ENCODE data around the gene PRG3. TPM values are rescaled to one million over a fixed set of nuclear protein-coding genes. Genes with fewer than 3 reads are reported as not detected.

PRG3 gene
- total and polyA plus RNA-seq, 2 of the 13 experiments (the other 11 are each of a cell fraction or from before 2014, with no cell fraction given), result not detected

DNA sequence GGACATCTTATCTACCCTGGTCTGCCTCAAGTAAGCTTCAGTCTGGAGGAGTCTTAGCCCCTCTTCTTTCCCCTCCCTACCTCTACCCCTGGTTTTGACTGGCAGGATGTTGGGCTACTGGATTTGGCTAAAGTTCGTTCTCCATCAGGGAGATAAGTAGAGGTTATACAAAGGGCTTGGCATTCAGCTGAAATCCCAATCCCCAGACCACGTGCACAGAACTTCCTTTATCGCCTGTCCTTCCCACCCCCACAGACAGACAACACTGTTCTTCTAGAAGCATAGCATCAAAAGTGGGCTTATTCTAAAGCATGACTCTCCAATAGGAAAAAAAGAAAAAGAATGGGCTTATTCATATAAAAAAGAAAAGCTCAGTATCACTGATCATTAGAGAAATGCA lies 7.8 kb downstream of the PRG3 start:
- POLR2A ChIA-PET, result no interaction called here
- ATAC-seq (no peak), FAIRE-seq (no peak), DNase-seq (ENCODE audit: low spot score) (no peak)
- H4K20me1 ChIP-seq (ENCODE audit: insufficient read depth, low read length), result no peaks in the 10 kb centered on the region
- H3K4me2 ChIP-seq (ENCODE audit: low read depth, low read length), result no peak overlapping the region
- no peak overlapping the region for H2AFZ ChIP-seq (ENCODE audit: low read length)
- H3K79me2 ChIP-seq (ENCODE audit: insufficient read depth, low read length), result no peaks in the 10 kb centered on the region
- H3K9ac ChIP-seq (ENCODE audit: insufficient read depth, low read depth, low read length), result no peak overlapping the region
- in situ Hi-C loops (cut with HindIII; ENCODE audit: extremely low pct_ligation_motif_present, low pct_unique_long_range_greater_than_20kb) (no loop called here), intact Hi-C loops (cut with micrococcal nuclease; ENCODE audit: unreplicated experiment) (no loop called here)
- no TSS peak for BruUV-seq (replicated peaks)
- CTCF ChIA-PET (ENCODE audit: low intra/inter-chr PET ratio, low total read pairs), result no interaction called here
- H3K36me3 ChIP-seq (replicated peaks in 1 of 2; ENCODE audit: control insufficient read depth in 1 of 2, insufficient read depth in 2 of 2, low read length in 2 of 2), result no peaks in the 10 kb centered on the region
- H3K4me1 ChIP-seq (ENCODE audit: insufficient read depth, low read length), result peaks cover 10% of the 10 kb centered on the region
- no peak for TF ChIP-seq ZNF441 (CRISPR knock-in tag; IDR thresholded peaks at IDR 0.05; ENCODE audit: borderline replicate concordance)
- TF ChIP-seq SMARCC2 (IDR thresholded peaks at IDR 0.05), result no peak
- no peak for TF ChIP-seq KLF13 (CRISPR knock-in tag; IDR thresholded peaks at IDR 0.05)
- TF ChIP-seq KLF15 (CRISPR knock-in tag; IDR thresholded peaks at IDR 0.05; ENCODE audit: borderline replicate concordance), result no peak
- TF ChIP-seq ZNF552 (CRISPR knock-in tag; IDR thresholded peaks at IDR 0.05; ENCODE audit: borderline replicate concordance), result no peak
- no peak for TF ChIP-seq KLF12 (CRISPR knock-in tag; IDR thresholded peaks at IDR 0.05; ENCODE audit: borderline replicate concordance)
- no peak for TF ChIP-seq HMG20B (CRISPR knock-in tag; conservative IDR thresholded peaks at IDR 0.05)
- no peak for TF ChIP-seq ZNF878 (CRISPR knock-in tag; IDR thresholded peaks at IDR 0.05)
- TF ChIP-seq, protein P1, sequence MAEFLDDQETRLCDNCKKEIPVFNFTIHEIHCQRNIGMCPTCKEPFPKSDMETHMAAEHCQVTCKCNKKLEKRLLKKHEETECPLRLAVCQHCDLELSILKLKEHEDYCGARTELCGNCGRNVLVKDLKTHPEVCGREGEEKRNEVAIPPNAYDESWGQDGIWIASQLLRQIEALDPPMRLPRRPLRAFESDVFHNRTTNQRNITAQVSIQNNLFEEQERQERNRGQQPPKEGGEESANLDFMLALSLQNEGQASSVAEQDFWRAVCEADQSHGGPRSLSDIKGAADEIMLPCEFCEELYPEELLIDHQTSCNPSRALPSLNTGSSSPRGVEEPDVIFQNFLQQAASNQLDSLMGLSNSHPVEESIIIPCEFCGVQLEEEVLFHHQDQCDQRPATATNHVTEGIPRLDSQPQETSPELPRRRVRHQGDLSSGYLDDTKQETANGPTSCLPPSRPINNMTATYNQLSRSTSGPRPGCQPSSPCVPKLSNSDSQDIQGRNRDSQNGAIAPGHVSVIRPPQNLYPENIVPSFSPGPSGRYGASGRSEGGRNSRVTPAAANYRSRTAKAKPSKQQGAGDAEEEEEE (CRISPR knock-in tag; IDR thresholded peaks at IDR 0.05; ENCODE audit: borderline replicate concordance), result no peak
- TF ChIP-seq NFYC (CRISPR knock-in tag; IDR thresholded peaks at IDR 0.05), result no peak
- TF ChIP-seq SP2 (CRISPR knock-in tag; IDR thresholded peaks at IDR 0.05), result no peak
- TF ChIP-seq MATR3 (CRISPR knock-in tag; IDR thresholded peaks at IDR 0.05), result no peak
- TF ChIP-seq NPAS2 (CRISPR knock-in tag; IDR thresholded peaks at IDR 0.05; ENCODE audit: borderline replicate concordance), result no peak
- no peak for TF ChIP-seq MAFG (CRISPR knock-in tag; IDR thresholded peaks at IDR 0.05)
- TF ChIP-seq HNRNPL (IDR thresholded peaks at IDR 0.05; ENCODE audit: low read depth, low read length), result no peak
- TF ChIP-seq, protein P2, sequence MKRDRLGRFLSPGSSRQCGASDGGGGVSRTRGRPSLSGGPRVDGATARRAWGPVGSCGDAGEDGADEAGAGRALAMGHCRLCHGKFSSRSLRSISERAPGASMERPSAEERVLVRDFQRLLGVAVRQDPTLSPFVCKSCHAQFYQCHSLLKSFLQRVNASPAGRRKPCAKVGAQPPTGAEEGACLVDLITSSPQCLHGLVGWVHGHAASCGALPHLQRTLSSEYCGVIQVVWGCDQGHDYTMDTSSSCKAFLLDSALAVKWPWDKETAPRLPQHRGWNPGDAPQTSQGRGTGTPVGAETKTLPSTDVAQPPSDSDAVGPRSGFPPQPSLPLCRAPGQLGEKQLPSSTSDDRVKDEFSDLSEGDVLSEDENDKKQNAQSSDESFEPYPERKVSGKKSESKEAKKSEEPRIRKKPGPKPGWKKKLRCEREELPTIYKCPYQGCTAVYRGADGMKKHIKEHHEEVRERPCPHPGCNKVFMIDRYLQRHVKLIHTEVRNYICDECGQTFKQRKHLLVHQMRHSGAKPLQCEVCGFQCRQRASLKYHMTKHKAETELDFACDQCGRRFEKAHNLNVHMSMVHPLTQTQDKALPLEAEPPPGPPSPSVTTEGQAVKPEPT (CRISPR knock-in tag; IDR thresholded peaks at IDR 0.05; ENCODE audit: low read depth), result no peak
- TF ChIP-seq PHF5A (CRISPR knock-in tag; IDR thresholded peaks at IDR 0.05; ENCODE audit: low read depth, unreplicated experiment), result no peak
- TF ChIP-seq ZNF317 (CRISPR knock-in tag; IDR thresholded peaks at IDR 0.05), result no peak
- no peak for TF ChIP-seq MBD4 (IDR thresholded peaks at IDR 0.05; ENCODE audit: borderline replicate concordance, low read length)
- no peaks in the 10 kb centered on the region for H3K9me3 ChIP-seq (ENCODE audit: low read length)
- H3K4me3 ChIP-seq (replicated peaks in 1 of 3; ENCODE audit: insufficient read depth in 1 of 3, low read depth in 2 of 3, low read length in 3 of 3), result no peak overlapping the region
- H3K27me3 ChIP-seq (ENCODE audit: control insufficient read depth in 1 of 2, insufficient read depth in 2 of 2, low read length in 2 of 2), result peaks cover 3 to 13% of the 10 kb centered on the region in 2 experiments
- WGBS (ENCODE audit: low lambda C conversion rate), result 0% methylated on average over 3 of the region's 3 CpGs
- no peak overlapping the region for H3K27ac ChIP-seq (ENCODE audit: extremely low read length, insufficient read depth, low read length)

Measured in HepG2 (cell line).